Loucy (cell line): ENCODE results near the gene IFNA17.
"Not testable (repeated sequence)": the region's sequence is repeated elsewhere in the genome, so short reads cannot be mapped to it uniquely, and the experiment has no call there.

Experiments
- H2AFZ ChIP-seq: fragments of 200-600 bp; sonication (generic); 2 replicates; pipeline ENCODE4 v1.6.0; 2016; ENCODE audit warnings: antibody characterized with exemption, mild to moderate bottlenecking, low read length, moderate library complexity
- H3F3A ChIP-seq: fragments of 200-600 bp; 2 replicates; pipeline ENCODE4 v1.6.0; 2016; ENCODE audit warnings: antibody characterized with exemption, low read depth, mild to moderate bottlenecking
- H3K27me3 ChIP-seq: fragments of 200-600 bp; sonication (generic); 2 replicates; pipeline ENCODE4 v1.6.1; 2014; ENCODE audit warnings: low read length, mild to moderate bottlenecking; ENCODE audit not compliant: insufficient read depth, poor library complexity, severe bottlenecking
- H3K36me3 ChIP-seq: fragments of 200-600 bp; sonication (generic); 2 replicates; pipeline ENCODE4 v1.6.1; 2016; ENCODE audit warnings: low read length; ENCODE audit not compliant: insufficient read depth
- H3K4me1 ChIP-seq: fragments of 200-600 bp; sonication (generic); 2 replicates; pipeline ENCODE4 v1.5.1; 2014; ENCODE audit warnings: low read length, mild to moderate bottlenecking; ENCODE audit not compliant: insufficient read depth, poor library complexity, severe bottlenecking
- H3K4me2 ChIP-seq: fragments of 200-600 bp; sonication (generic); 2 replicates; pipeline ENCODE4 v1.6.0; 2014; ENCODE audit warnings: antibody characterized with exemption, low read length, low read depth, mild to moderate bottlenecking; ENCODE audit not compliant: poor library complexity, severe bottlenecking
- H3K4me3 ChIP-seq: fragments of 200-600 bp; sonication (generic); 2 replicates; pipeline ENCODE4 v1.5.1; 2014; ENCODE audit warnings: low read length, mild to moderate bottlenecking, mixed read lengths; ENCODE audit not compliant: poor library complexity, severe bottlenecking
- H3K79me2 ChIP-seq: fragments of 200-600 bp; sonication (generic); 2 replicates; pipeline ENCODE4 v1.6.1; 2014; ENCODE audit warnings: low read length; ENCODE audit not compliant: insufficient read depth
- H3K9ac ChIP-seq: fragments of 200-600 bp; sonication (generic); 2 replicates; pipeline ENCODE4 v1.6.0; 2014; ENCODE audit warnings: mild to moderate bottlenecking, low read depth, low read length, moderate library complexity; ENCODE audit not compliant: poor library complexity, severe bottlenecking
- H3K9me2 ChIP-seq: fragments of 200-600 bp; sonication (generic); replicated peaks from 2 replicates; pipeline ENCODE4 v1.6.1; 2016; ENCODE audit warnings: low read depth, low read length, mixed read lengths
- H3K9me3 ChIP-seq: fragments of 200-600 bp; sonication (generic); 2 replicates; pipeline ENCODE4 v1.6.1; 2014; ENCODE audit warnings: mild to moderate bottlenecking, antibody characterized with exemption, low read length, low read depth; ENCODE audit not compliant: insufficient read depth
- H4K20me1 ChIP-seq: fragments of 200-600 bp; sonication (generic); 2 replicates; pipeline ENCODE4 v1.6.0; 2014; ENCODE audit warnings: antibody characterized with exemption, low read length, mild to moderate bottlenecking; ENCODE audit not compliant: insufficient read depth, poor library complexity, severe bottlenecking
- CTCF ChIP-seq: fragments of 200-600 bp; sonication (generic); conservative IDR thresholded peaks from 2 replicates; pipeline ENCODE4 v1.5.1; 2014; ENCODE audit warnings: mild to moderate bottlenecking, antibody characterized with exemption, low read length
- EZH2phosphoT487 ChIP-seq: fragments of 200-600 bp; IDR thresholded peaks from 2 replicates; pipeline ENCODE4 v1.6.1; 2018; ENCODE audit warnings: antibody characterized with exemption, mild to moderate bottlenecking, moderate library complexity, borderline replicate concordance

The IFNA17 gene

DNA sequence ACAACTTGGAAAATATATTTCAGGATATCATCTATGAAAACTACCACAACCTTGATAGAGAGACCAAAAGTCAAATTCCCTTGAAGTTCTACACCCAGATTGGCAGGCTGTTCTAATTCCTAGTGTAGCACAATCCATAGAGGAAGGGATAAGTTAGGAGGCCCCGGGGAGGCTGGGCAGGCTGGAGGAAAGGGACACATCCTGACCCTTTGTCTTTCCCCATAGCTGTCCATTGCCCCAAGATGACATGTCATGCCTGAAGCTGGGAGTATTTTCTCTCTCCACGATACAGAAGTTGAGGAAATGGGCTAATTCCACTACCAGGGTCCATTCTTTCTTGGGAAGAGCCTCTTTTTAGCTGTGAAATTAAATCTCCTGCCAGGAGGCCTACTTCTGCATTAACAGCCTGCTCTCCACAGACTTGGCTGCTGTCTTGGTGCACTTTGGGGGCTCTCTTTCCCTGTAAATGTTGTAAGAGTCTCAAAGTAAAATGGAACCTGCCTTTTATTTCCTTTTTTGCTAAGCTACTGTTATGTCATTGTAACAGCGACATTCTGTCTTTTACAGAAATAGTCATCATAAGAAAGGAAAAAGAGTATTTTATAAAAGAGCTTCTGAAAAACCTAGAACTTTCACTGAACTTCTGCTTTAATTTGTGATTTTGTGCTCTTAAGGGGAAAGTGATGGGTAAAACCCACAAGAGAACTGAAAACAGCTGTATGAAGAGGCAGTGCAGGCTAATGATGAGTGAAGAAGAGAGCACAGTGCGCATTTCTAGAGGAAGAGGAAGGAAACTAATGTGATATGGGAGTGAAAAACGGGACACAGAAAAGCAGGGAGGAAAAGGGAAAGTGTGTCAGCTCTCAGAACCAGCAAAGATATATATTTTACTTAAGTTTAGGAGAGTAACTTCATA is 14.4 kb downstream of the IFNA17 start:
- not testable (repeated sequence) for H3K27me3 ChIP-seq, H3K36me3 ChIP-seq, H4K20me1 ChIP-seq, H3K79me2 ChIP-seq, H3K4me3 ChIP-seq, H3K4me2 ChIP-seq, H3K9me2 ChIP-seq, H3K4me1 ChIP-seq, H3F3A ChIP-seq, H3K9me3 ChIP-seq, H3K9ac ChIP-seq
- H2AFZ ChIP-seq, result peak overlapping the region; percentile 88
- peak; percentile 61 for TF ChIP-seq CTCF

- H3K27me3 ChIP-seq, result not testable (repeated sequence)
Observed at GRCh38 chr9:21212160-21212559, 15.9 kb downstream of the IFNA17 start.

DNA sequence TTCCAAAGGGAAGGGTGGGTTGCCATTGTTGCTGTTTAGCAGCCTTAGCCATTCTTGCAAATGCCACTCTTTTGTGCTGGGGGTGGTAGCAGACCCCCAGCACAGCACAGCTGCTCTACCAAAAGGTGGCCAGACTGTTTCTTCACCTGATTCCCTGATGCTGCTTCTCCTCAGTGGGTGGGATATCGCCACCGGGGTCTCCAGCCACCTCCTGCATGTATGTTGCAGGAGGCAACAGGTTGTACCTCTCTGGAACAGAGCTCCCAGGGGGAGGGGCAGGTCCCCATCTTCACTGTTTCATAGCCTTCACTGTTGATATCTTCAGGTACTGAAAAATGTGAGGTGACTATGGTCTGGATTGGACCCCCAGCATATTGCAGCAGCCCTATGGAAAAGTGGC is 17.2 kb downstream of the IFNA17 start:
- H3K79me2 ChIP-seq, H3K9me3 ChIP-seq, H3K4me2 ChIP-seq: not testable (repeated sequence)

More at GRCh38 chr9:21212160-21212559, 15.9 kb downstream of the IFNA17 start:
- not testable (repeated sequence) for H3K4me3 ChIP-seq, H3K9ac ChIP-seq, H3F3A ChIP-seq, H3K9me3 ChIP-seq, H3K36me3 ChIP-seq, H2AFZ ChIP-seq, H3K4me1 ChIP-seq, H4K20me1 ChIP-seq, H3K9me2 ChIP-seq, H3K4me2 ChIP-seq, H3K79me2 ChIP-seq

GRCh38 chr9:21210311-21210710 is 17.7 kb downstream of the IFNA17 start:
- Histone ChIP-seq H3K4me3 (no peak overlapping the region), H3K27me3 (no peaks in the 10 kb centered on the region), H3K4me2 (no peak overlapping the region), H3K4me1 (no peaks in the 10 kb centered on the region), H3F3A (no peaks in the 10 kb centered on the region), H2AFZ (no peak overlapping the region), H3K36me3 (no peaks in the 10 kb centered on the region), H3K9me2 (no peaks in the 10 kb centered on the region), H3K79me2 (no peaks in the 10 kb centered on the region), H3K9ac (no peak overlapping the region), H4K20me1 (no peaks in the 10 kb centered on the region), H3K9me3 (no peaks in the 10 kb centered on the region)
- TF ChIP-seq CTCF (no peak), EZH2phosphoT487 (no peak)

More for the DNA sequence above, 17.2 kb downstream of the IFNA17 start:
- H3K27me3 ChIP-seq, H3K9ac ChIP-seq, H3K4me1 ChIP-seq, H4K20me1 ChIP-seq, H3K9me2 ChIP-seq, H2AFZ ChIP-seq, H3K36me3 ChIP-seq, H3F3A ChIP-seq, H3K4me3 ChIP-seq: not testable (repeated sequence)

DNA sequence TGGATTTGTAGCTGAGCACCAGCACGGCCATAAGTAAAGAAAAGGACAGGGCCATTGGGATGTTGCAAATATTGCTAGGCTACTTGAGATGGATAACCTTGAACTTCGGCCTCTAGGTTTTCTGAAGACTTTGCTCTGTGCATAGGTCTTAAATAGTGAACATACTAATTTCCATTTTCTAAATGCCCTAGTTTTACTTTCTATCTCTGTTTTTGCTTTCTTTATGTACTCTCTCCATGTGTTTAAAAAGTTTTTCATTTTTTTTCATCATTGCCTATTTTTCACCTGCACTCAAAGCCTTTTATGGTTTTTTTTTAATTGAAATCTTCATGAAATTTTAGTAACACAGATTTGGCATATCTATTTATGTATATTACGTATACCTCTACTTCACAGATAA is 21.0 kb downstream of the IFNA17 start, which contains the start of gene IFNA10:
TSS of gene IFNA10 (minus strand) at position 101 of the 400 bp plus-strand sequence. CDS start at position 55, 46 bp downstream.
- H3K4me3 ChIP-seq, H3K79me2 ChIP-seq, H3K36me3 ChIP-seq, H3K9me2 ChIP-seq, H4K20me1 ChIP-seq, H3K9me3 ChIP-seq, H3K4me1 ChIP-seq, H3K9ac ChIP-seq, H3F3A ChIP-seq, H3K4me2 ChIP-seq, H2AFZ ChIP-seq, H3K27me3 ChIP-seq: not testable (repeated sequence)
